DMS114 treated with DMSO at 0.1 percent for 48 hours (cell line): ENCODE data around the gene OTP.

Experiments used
- DNase-seq: peaks from one replicate; lab custom pipeline; 2025; ENCODE audit not compliant: unreplicated experiment; lab: John Stamatoyannopoulos, UW

Gene OTP

GRCh38 chr5:77640589-77641396 is 2.3 kb upstream of the OTP start:
- no peak for DNase-seq

- no peak for DNase-seq
Measured at GRCh38 chr5:77638763-77639671, 504 bp upstream of the OTP start.

GRCh38 chr5:77637170-77637997 is 1.1 kb downstream of the OTP start:
- DNase-seq = peak; percentile 17

- DNase-seq = no peak
Measured at GRCh38 chr5:77636641-77637169, 1.8 kb downstream of the OTP start.

GRCh38 chr5:77635917-77636640 is 2.4 kb downstream of the OTP start:
- no peak for DNase-seq

- DNase-seq = no peak
Measured at GRCh38 chr5:77635067-77635916, 3.2 kb downstream of the OTP start.

GRCh38 chr5:77633709-77634108 is 4.8 kb downstream of the OTP start:
- DNase-seq = no peak

GRCh38 chr5:77633207-77633675 is 5.3 kb downstream of the OTP start:
- no peak for DNase-seq

GRCh38 chr5:77632526-77633206 is 5.8 kb downstream of the OTP start:
- no peak for DNase-seq

- DNase-seq = peak; percentile 67
Measured at GRCh38 chr5:77630114-77630680, 8.3 kb downstream of the OTP start.

- peak; percentile 38 for DNase-seq
Measured at GRCh38 chr5:77629509-77630113, 8.9 kb downstream of the OTP start.

- DNase-seq = peak; percentile 38
Measured at GRCh38 chr5:77628840-77629508, 9.5 kb downstream of the OTP start.

- no peak for DNase-seq
Measured at GRCh38 chr5:77627869-77628674, 10.4 kb downstream of the OTP start.

GRCh38 chr5:77623203-77623740 is 15.2 kb downstream of the OTP start:
- no peak for DNase-seq

GRCh38 chr5:77621440-77621839 is 17.1 kb downstream of the OTP start:
- DNase-seq = no peak

- no peak for DNase-seq
Measured at GRCh38 chr5:77620405-77620804, 18.1 kb downstream of the OTP start.
